Ovary (tissue), 3 donors: ENCODE data around the gene MTMR2.

Source experiments
- EP300 ChIP-seq: sonication (generic); formaldehyde crosslinking; IDR thresholded peaks from one replicate; pipeline ENCODE4 v1.6.1; 2017; ENCODE audit warnings: antibody characterized with exemption
- POLR2A ChIP-seq: fragments of 450-650 bp; IDR thresholded peaks from one replicate; pipeline ENCODE4 v1.6.1; 2017; ENCODE audit warnings: antibody characterized with exemption, mild to moderate bottlenecking, moderate library complexity
- TF ChIP-seq, protein P1 (sequence below), 3 donors: fragments of 450-650 bp in 2 of 3; fragments of 200-600 bp in 1 of 3; IDR thresholded peaks; one replicate each; pipeline versions ENCODE4 v1.5.1 to v1.8.0; 2016 to 2022; ENCODE audit warnings: antibody characterized with exemption in 3 of 3, mild to moderate bottlenecking in 1 of 3
- donor health status: DM: no; HTN: no; CAD: no.

DNA sequence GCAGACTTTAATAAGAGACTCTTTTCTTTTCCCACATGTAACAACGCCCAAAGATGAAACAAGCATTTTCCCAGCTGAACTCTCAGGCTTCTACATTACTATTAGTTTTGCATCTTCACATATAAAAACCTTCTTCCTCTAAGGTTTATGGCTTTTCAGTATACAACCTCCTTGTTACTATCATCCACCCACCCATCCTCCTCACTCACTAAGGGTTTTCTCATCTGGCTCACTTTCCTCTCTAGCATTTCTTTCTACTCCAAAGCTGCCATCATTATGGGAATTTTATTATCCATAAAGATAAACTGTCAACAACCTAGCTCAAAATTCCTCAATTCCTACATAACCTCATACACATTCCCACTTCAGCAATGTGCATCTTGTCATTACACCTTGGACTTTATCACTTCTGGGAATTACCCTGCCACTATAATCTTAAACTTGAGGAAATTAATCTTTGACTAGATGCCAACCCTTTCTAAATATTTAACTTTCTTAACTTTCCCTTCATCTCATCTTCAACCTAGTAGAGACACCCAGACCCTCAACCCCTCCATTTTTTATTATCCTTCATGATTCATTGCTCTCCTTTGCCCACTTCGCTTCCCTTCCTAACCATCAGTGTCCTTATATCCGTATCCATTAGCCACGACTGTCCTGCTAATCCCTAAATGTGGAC is 30.9 kb downstream of the MTMR2 start:
- TF ChIP-seq, protein P1, sequence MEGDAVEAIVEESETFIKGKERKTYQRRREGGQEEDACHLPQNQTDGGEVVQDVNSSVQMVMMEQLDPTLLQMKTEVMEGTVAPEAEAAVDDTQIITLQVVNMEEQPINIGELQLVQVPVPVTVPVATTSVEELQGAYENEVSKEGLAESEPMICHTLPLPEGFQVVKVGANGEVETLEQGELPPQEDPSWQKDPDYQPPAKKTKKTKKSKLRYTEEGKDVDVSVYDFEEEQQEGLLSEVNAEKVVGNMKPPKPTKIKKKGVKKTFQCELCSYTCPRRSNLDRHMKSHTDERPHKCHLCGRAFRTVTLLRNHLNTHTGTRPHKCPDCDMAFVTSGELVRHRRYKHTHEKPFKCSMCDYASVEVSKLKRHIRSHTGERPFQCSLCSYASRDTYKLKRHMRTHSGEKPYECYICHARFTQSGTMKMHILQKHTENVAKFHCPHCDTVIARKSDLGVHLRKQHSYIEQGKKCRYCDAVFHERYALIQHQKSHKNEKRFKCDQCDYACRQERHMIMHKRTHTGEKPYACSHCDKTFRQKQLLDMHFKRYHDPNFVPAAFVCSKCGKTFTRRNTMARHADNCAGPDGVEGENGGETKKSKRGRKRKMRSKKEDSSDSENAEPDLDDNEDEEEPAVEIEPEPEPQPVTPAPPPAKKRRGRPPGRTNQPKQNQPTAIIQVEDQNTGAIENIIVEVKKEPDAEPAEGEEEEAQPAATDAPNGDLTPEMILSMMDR (IDR thresholded peaks at IDR 0.05): no peak
- TF ChIP-seq POLR2A (no peak), EP300 (no peak)
